Myocyte (in vitro differentiated cells): Measurements from ENCODE around the gene JPT2. TPM values are rescaled to one million over a fixed set of nuclear protein-coding genes. Genes with fewer than 3 reads are reported as not detected.

Source experiments
- DNase-seq: peaks from one replicate; pipeline ENCODE4 v3.0.0-alpha.2; 2012; ENCODE audit warnings: low read depth
- total RNA-seq: library from RNA; depleted of rRNA; stranded (reverse); fragments of >200 nt; gene quantifications from 2 replicates; pipeline ENCODE4 v1.2.3, GENCODE V29; 2014

JPT2 gene
- total RNA-seq, 1 donor from 2014 or later = 24.7 TPM

GRCh38 chr16:1651094-1651973, 26.7 kb upstream of the JPT2 start:
- DNase-seq = no peak

- DNase-seq = no peak
These were observed 26.1 kb upstream of the JPT2 start for GRCh38 chr16:1651974-1652312.

GRCh38 chr16:1653023-1653422, 25.1 kb upstream of the JPT2 start:
- no peak for DNase-seq

GRCh38 chr16:1654505-1655268, 23.4 kb upstream of the JPT2 start:
- no peak for DNase-seq

- DNase-seq = no peak
These were observed 22.7 kb upstream of the JPT2 start for GRCh38 chr16:1655269-1655807.

GRCh38 chr16:1655909-1656807, 21.9 kb upstream of the JPT2 start:
- no peak for DNase-seq

GRCh38 chr16:1656808-1657617, 21.1 kb upstream of the JPT2 start:
- DNase-seq = no peak

GRCh38 chr16:1657841-1658240, 20.2 kb upstream of the JPT2 start:
- no peak for DNase-seq

- DNase-seq = no peak
These were observed 19.0 kb upstream of the JPT2 start for GRCh38 chr16:1659031-1659430.

GRCh38 chr16:1661826-1662225, 16.3 kb upstream of the JPT2 start:
- peak; percentile 15 for DNase-seq

- no peak for DNase-seq
These were observed 15.5 kb upstream of the JPT2 start for GRCh38 chr16:1662543-1662942.

GRCh38 chr16:1665829-1666228, 12.2 kb upstream of the JPT2 start:
- no peak for DNase-seq

GRCh38 chr16:1666316-1666715, 11.8 kb upstream of the JPT2 start:
- no peak for DNase-seq

- no peak for DNase-seq
These were observed 10.8 kb upstream of the JPT2 start for GRCh38 chr16:1667271-1667670.

- no peak for DNase-seq
These were observed 10.2 kb upstream of the JPT2 start for GRCh38 chr16:1667916-1668315.

GRCh38 chr16:1668612-1669319, 9.3 kb upstream of the JPT2 start:
- DNase-seq = no peak

- no peak for DNase-seq
These were observed 8.4 kb upstream of the JPT2 start for GRCh38 chr16:1669698-1670097.

GRCh38 chr16:1670371-1670770, 7.7 kb upstream of the JPT2 start:
- DNase-seq = no peak

GRCh38 chr16:1670866-1671265, 7.2 kb upstream of the JPT2 start:
- DNase-seq = no peak
